Stomach (tissue), 9 donors: Measurements from ENCODE around the gene WFS1. TPM values are rescaled to one million over a fixed set of nuclear protein-coding genes. Genes with fewer than 3 reads are reported as not detected.

Experiments used
- DNase-seq, 2 donors: peaks; one replicate each; pipeline versions ENCODE4 v3.0.0 to v3.0.0-alpha.2; 2013 to 2019
- H3K27ac ChIP-seq, 5 donors: fragments of 200-600 bp in 4 of 5; sonication (generic) in 4 of 5; one replicate each; pipeline ENCODE4 v1.5.1; 2013 to 2019; ENCODE audit warnings: mild to moderate bottlenecking in 1 of 5, moderate library complexity in 1 of 5
- H3K27me3 ChIP-seq, 3 donors: fragments of 200-600 bp; sonication (generic); one replicate each; pipeline ENCODE4 v1.5.1; 2017 to 2019; ENCODE audit warnings: mixed run types in 1 of 3
- H3K36me3 ChIP-seq, 4 donors: fragments of 200-600 bp; sonication (generic); 1 replicate in 3 of 4; 2 replicates in 1 of 4; pipeline ENCODE4 v1.5.1; 2016 to 2019
- H3K4me1 ChIP-seq, 4 donors: fragments of 200-600 bp; sonication (generic); one replicate each; pipeline ENCODE4 v1.5.1; 2016 to 2019
- H3K4me3 ChIP-seq, 4 donors: fragments of 200-600 bp; sonication (generic) in 3 of 4; one replicate each; pipeline ENCODE4 v1.5.1; 2016 to 2019; ENCODE audit warnings: mild to moderate bottlenecking in 1 of 4
- H3K9me3 ChIP-seq, 4 donors: fragments of 200-600 bp; sonication (generic); one replicate each; pipeline ENCODE4 v1.5.1; 2016 to 2019
- CTCF ChIP-seq, 7 experiments: fragments of 450-650 bp in 4 of 7; fragments of 200-600 bp in 3 of 7; sonication (generic) in 3 of 7; IDR thresholded peaks; one replicate each; pipeline ENCODE4 v1.5.1; 2016 to 2019; ENCODE audit warnings: antibody characterized with exemption in 7 of 7, control low read depth in 2 of 7, mild to moderate bottlenecking in 1 of 7
- EP300 ChIP-seq: sonication (generic); formaldehyde crosslinking; IDR thresholded peaks from one replicate; pipeline ENCODE4 v1.6.1; 2017; ENCODE audit warnings: antibody characterized with exemption
- POLR2A ChIP-seq, 4 donors: fragments of 450-650 bp; IDR thresholded peaks; one replicate each; pipeline ENCODE4 v1.6.1; 2016; ENCODE audit warnings: antibody characterized with exemption in 4 of 4, control low read depth in 2 of 4, mild to moderate bottlenecking in 1 of 4, moderate library complexity in 1 of 4
- POLR2AphosphoS5 ChIP-seq, 3 donors: sonication (generic); formaldehyde crosslinking; IDR thresholded peaks; one replicate each; pipeline ENCODE4 v1.6.1; 2016; ENCODE audit warnings: antibody characterized with exemption in 3 of 3
- WGBS, 5 donors: extraction: QIAGEN DNeasy Blood & Tissue Kit in 3 of 5; methylation state at CpG; one replicate each; pipeline versions ENCODE4 v1.1.5 to v1.1.7; 2013 to 2018; 5-methylcytosine and 5-hydroxymethylcytosine counted together
- intact Hi-C: fragments of 100-400 bp; cut with DNase I; formaldehyde crosslinking; loops from one replicate; pipeline ENCODE4 v1.15.1; 2023; ENCODE audit warnings: low total_unique reads
- polyA plus RNA-seq, 3 donors: library from polyadenylated mRNA; stranded (reverse); fragments of 200-250 nt; gene quantifications; one replicate each; pipeline ENCODE4 v1.2.3, GENCODE V29; 2013
- total RNA-seq, 5 donors: library from RNA; depleted of rRNA; stranded (reverse); fragments of >200 nt; gene quantifications; one replicate each; pipeline versions ENCODE4 v1.1.0 to v1.2.3, GENCODE V29; 2014 to 2016
- donor health status: healthy with polysubstance abuse.
- donor health status: Bipolar disorder and iron deficiency.
- donor health status: healthy.

The WFS1 gene
- total and polyA plus RNA-seq, 8 donors, result 4.1 to 60.7 (median 15.1) TPM

- intact Hi-C loops, result loop anchor here (5.0 kb wide), 1 partner anchor 328 kb away; no protein-coding TSS in a partner anchor
- Histone ChIP-seq H3K36me3 (no peaks in the 10 kb centered on the region), H3K27ac (peak overlapping the region in 3 of 5 donors; percentile 25 to 49 (median 29)), H3K9me3 (peaks cover 0 to 1% (median 0%) of the 10 kb centered on the region in 4 donors), H3K27me3 (peaks cover 0 to 47% (median 5%) of the 10 kb centered on the region in 3 donors), H3K4me1 (peaks cover 0 to 19% (median 5%) of the 10 kb centered on the region in 4 donors), H3K4me3 (no peak overlapping the region)
- 23 to 39% (median 29%) methylated on average over 22 of the region's 22 CpGs for whole genome bisulfite sequencing, 5 donors
- peak in 2 of 3 donors; percentile 42 to 63 for TF ChIP-seq POLR2AphosphoS5 (IDR thresholded peaks at IDR 0.05)
- no peak for TF ChIP-seq EP300
- peak; percentile 71 to 91 for DNase-seq
Observed at GRCh38 chr4:6324999-6325787, 55.5 kb downstream of the WFS1 start.

GRCh38 chr4:6325788-6326290, 56.2 kb downstream of the WFS1 start:
- H3K4me1 ChIP-seq, result peaks cover 0 to 19% (median 5%) of the 10 kb centered on the region in 4 donors
- TF ChIP-seq POLR2A (IDR thresholded peaks at IDR 0.05), result no peak
- no peak for TF ChIP-seq EP300
- TF ChIP-seq CTCF (IDR thresholded peaks at IDR 0.05), result no peak
- no peak for TF ChIP-seq POLR2AphosphoS5 (IDR thresholded peaks at IDR 0.05)
- H3K36me3 ChIP-seq, result no peaks in the 10 kb centered on the region
- peak overlapping the region in 2 of 5 donors; percentile 29 to 49 for H3K27ac ChIP-seq
- no peak for DNase-seq
- H3K9me3 ChIP-seq, result no peaks in the 10 kb centered on the region
- H3K4me3 ChIP-seq, result no peak overlapping the region
- H3K27me3 ChIP-seq, result peaks cover 0 to 47% (median 5%) of the 10 kb centered on the region in 3 donors
- WGBS, 5 donors, result 88 to 100% (median 90%) methylated on average over 5 to 14 of the region's 14 CpGs
- intact Hi-C loops, result loop anchor here (2.0 to 5.0 kb wide), 2 partner anchors 73 to 329 kb away; no protein-coding TSS in a partner anchor

GRCh38 chr4:6326312-6327060, 56.8 kb downstream of the WFS1 start:
- Histone ChIP-seq H3K4me1 (peaks cover 0 to 19% (median 5%) of the 10 kb centered on the region in 4 donors), H3K27me3 (peaks cover 0 to 47% (median 5%) of the 10 kb centered on the region in 3 donors), H3K27ac (no peak overlapping the region), H3K9me3 (no peaks in the 10 kb centered on the region), H3K4me3 (no peak overlapping the region), H3K36me3 (no peaks in the 10 kb centered on the region)
- WGBS, 5 donors, result 90 to 92% (median 91%) methylated on average over 15 to 28 of the region's 28 CpGs
- intact Hi-C loops, result loop anchor here (2.0 to 5.0 kb wide), 2 partner anchors 74 to 329 kb away; no protein-coding TSS in a partner anchor
- no peak for DNase-seq
- TF ChIP-seq CTCF (IDR thresholded peaks at IDR 0.05), result no peak

GRCh38 chr4:6327220-6327917, 57.7 kb downstream of the WFS1 start:
- Histone ChIP-seq H3K9me3 (no peaks in the 10 kb centered on the region), H3K4me3 (no peak overlapping the region), H3K27me3 (peaks cover 0 to 55% (median 5%) of the 10 kb centered on the region in 3 donors), H3K36me3 (no peaks in the 10 kb centered on the region), H3K4me1 (peaks cover 0 to 19% (median 5%) of the 10 kb centered on the region in 4 donors), H3K27ac (no peak overlapping the region)
- intact Hi-C loops, result loop anchor here (2.0 to 5.0 kb wide), 2 partner anchors 75 to 330 kb away; no protein-coding TSS in a partner anchor
- 10 to 16% (median 12%) methylated on average over 13 to 21 of the region's 21 CpGs for WGBS, 5 donors
- DNase-seq, result peak; percentile 87 to 92
- peak in 1 of 3 donors; percentile 19 for TF ChIP-seq POLR2AphosphoS5 (IDR thresholded peaks at IDR 0.05)
- no peak for TF ChIP-seq POLR2A (IDR thresholded peaks at IDR 0.05)
- TF ChIP-seq EP300, result no peak
- TF ChIP-seq CTCF (IDR thresholded peaks at IDR 0.05), result peak in 6 of 7 experiments; percentile 53 to 98 (median 95)
